Measurements from ENCODE around the gene ZNF669. TPM values are rescaled to one million over a fixed set of nuclear protein-coding genes. Genes with fewer than 3 reads are reported as not detected.

Gene ZNF669
- polyA plus RNA-seq, 1 experiment, result 2.1 TPM

- no peaks in the 10 kb centered on the region for H3K27me3 ChIP-seq (ENCODE audit: control insufficient read depth, insufficient read depth, low read length)
- ChIA-PET POLR2A (no interaction called here), CTCF (no interaction called here)
- DNase-seq (ENCODE audit: low read depth), result no peak
- H3K4me3 ChIP-seq (ENCODE audit: low read depth, low read length), result no peak overlapping the region
- TF ChIP-seq CTCF (IDR thresholded peaks at IDR 0.05; ENCODE audit: insufficient read depth, low read depth, low read length), result no peak
- H3K36me3 ChIP-seq (ENCODE audit: control insufficient read depth, insufficient read depth, low read length), result no peaks in the 10 kb centered on the region
These were observed 3.5 kb upstream of the ZNF669 start for GRCh38 chr1:247107694-247108093.

- ChIA-PET POLR2A (no interaction called here), CTCF (no interaction called here)
- no peak for TF ChIP-seq CTCF (IDR thresholded peaks at IDR 0.05; ENCODE audit: insufficient read depth, low read depth, low read length)
- Histone ChIP-seq H3K4me3 (ENCODE audit: low read depth, low read length) (no peak overlapping the region), H3K36me3 (ENCODE audit: control insufficient read depth, insufficient read depth, low read length) (peaks cover under 1% of the 10 kb centered on the region; the same call in 1 of the 2 replicates), H3K27me3 (ENCODE audit: control insufficient read depth, insufficient read depth, low read length) (no peaks in the 10 kb centered on the region)
- DNase-seq (ENCODE audit: low read depth), result no peak
These were observed 1.8 kb upstream of the ZNF669 start for GRCh38 chr1:247105966-247106365.

GRCh38 chr1:247104965-247105364 lies 809 bp upstream of the ZNF669 start:
- Histone ChIP-seq H3K27me3 (ENCODE audit: control insufficient read depth, insufficient read depth, low read length) (no peaks in the 10 kb centered on the region), H3K4me3 (ENCODE audit: low read depth, low read length) (no peak overlapping the region), H3K36me3 (ENCODE audit: control insufficient read depth, insufficient read depth, low read length) (peaks cover 9% of the 10 kb centered on the region; the same call in 1 of the 2 replicates)
- ChIA-PET CTCF (no interaction called here), POLR2A (no interaction called here)
- no peak for TF ChIP-seq CTCF (IDR thresholded peaks at IDR 0.05; ENCODE audit: insufficient read depth, low read depth, low read length)
- DNase-seq (ENCODE audit: low read depth), result no peak

- ChIA-PET CTCF (no interaction called here), POLR2A (no interaction called here)
- DNase-seq (ENCODE audit: low read depth), result no peak
- peaks cover 9% of the 10 kb centered on the region; the same call in 1 of the 2 replicates for H3K36me3 ChIP-seq (ENCODE audit: control insufficient read depth, insufficient read depth, low read length)
- H3K4me3 ChIP-seq (ENCODE audit: low read depth, low read length), result no peak overlapping the region
- no peaks in the 10 kb centered on the region for H3K27me3 ChIP-seq (ENCODE audit: control insufficient read depth, insufficient read depth, low read length)
- TF ChIP-seq CTCF (IDR thresholded peaks at IDR 0.05; ENCODE audit: insufficient read depth, low read depth, low read length), result no peak
These were observed 1.8 kb downstream of the ZNF669 start for GRCh38 chr1:247102381-247102780.

- TF ChIP-seq CTCF (IDR thresholded peaks at IDR 0.05; ENCODE audit: insufficient read depth, low read depth, low read length), result no peak
- Histone ChIP-seq H3K4me3 (ENCODE audit: low read depth, low read length) (no peak overlapping the region), H3K27me3 (ENCODE audit: control insufficient read depth, insufficient read depth, low read length) (no peaks in the 10 kb centered on the region), H3K36me3 (ENCODE audit: control insufficient read depth, insufficient read depth, low read length) (peaks cover 9% of the 10 kb centered on the region; the same call in 1 of the 2 replicates)
- CTCF ChIA-PET, result interaction anchor here (1.3 kb wide), 1 partner anchor 13 kb away, joined by 3 read pairs; no protein-coding TSS in a partner anchor
- DNase-seq (ENCODE audit: low read depth), result no peak
- POLR2A ChIA-PET, result no interaction called here
These were observed 3.4 kb downstream of the ZNF669 start for GRCh38 chr1:247100676-247101279.
